ENCODE data around the gene TOX3. TPM values are rescaled to one million over a fixed set of nuclear protein-coding genes. Genes with fewer than 3 reads are reported as not detected.

TOX3 gene
- total and polyA plus RNA-seq, 2 experiments from 2014 or later = not detected

DNA sequence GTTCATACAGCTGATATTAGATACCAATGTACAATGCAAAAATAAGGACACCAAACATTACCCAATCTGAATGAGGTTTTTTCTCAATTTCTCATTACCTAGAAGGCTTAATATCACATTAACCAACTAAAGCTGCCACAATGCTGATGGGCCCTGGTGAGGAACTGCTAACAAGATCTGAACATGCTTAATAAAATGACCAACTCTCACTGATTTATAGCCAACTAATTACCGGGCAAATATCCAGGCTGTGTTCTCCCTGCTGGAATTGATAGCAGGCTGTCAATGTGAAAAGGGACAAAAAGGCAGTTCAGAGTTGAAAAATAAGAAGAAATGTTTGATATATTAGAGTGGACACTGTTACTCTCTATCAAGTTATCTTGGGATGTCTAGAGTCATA, 124.6 kb downstream of the TOX3 start:
- no peaks in the 10 kb centered on the region for H3K27me3 ChIP-seq (replicated peaks; ENCODE audit: insufficient read depth)
- in situ Hi-C loops (cut with MboI) = no loop called here
- TF ChIP-seq EZH2 (IDR thresholded peaks at IDR 0.05; ENCODE audit: insufficient read depth, poor library complexity, severe bottlenecking) (no peak), EZH2phosphoT487 (IDR thresholded peaks at IDR 0.05; ENCODE audit: insufficient read depth, low read depth) (no peak)
- H3K36me3 ChIP-seq (ENCODE audit: low read depth) = no peaks in the 10 kb centered on the region
- DNase-seq = no peak
- no peaks in the 10 kb centered on the region for H3K4me1 ChIP-seq (ENCODE audit: insufficient read depth)
- no peaks in the 10 kb centered on the region for H3F3A ChIP-seq (ENCODE audit: insufficient read depth)
- H3K79me2 ChIP-seq (ENCODE audit: insufficient read depth) = no peaks in the 10 kb centered on the region
- H3K9me2 ChIP-seq (ENCODE audit: insufficient read depth) = no peaks in the 10 kb centered on the region
- H4K20me1 ChIP-seq (ENCODE audit: insufficient read depth) = no peaks in the 10 kb centered on the region
- no peaks in the 10 kb centered on the region for H3K9me3 ChIP-seq (ENCODE audit: low read depth)
- H3K9ac ChIP-seq = no peak overlapping the region
- no peak overlapping the region for H3K4me2 ChIP-seq (ENCODE audit: unreplicated experiment)
- H3K27ac ChIP-seq = no peak overlapping the region
- no peak overlapping the region for H3K4me3 ChIP-seq
- WGBS, 2 experiments (ENCODE audit: low coverage in 1 of 2, low lambda C conversion rate in 2 of 2, missing lambda C conversion rate in 2 of 2) = 9 to 11% methylated on average over 1 of the region's 1 CpG
- H2AFZ ChIP-seq = no peak overlapping the region

DNA sequence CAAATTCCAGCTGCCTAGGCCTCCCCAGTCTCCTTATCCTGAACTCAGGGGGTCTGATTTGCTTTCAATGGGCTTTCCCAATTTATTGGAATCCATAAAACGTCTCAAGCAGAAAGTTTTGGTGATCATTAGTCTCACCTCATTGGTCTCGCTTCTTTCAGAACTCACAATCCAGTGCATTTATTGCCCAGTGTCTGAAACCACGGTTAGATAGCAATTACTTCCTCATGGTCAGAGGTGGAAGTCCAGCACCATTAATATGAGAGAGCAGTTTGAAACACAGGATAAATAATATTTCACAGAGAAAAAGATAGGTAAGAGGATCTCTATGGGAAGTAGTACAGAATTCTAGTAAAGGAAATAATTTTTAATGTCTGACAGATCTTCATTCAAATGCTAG, 128.7 kb downstream of the TOX3 start:
- H4K20me1 ChIP-seq (ENCODE audit: insufficient read depth) = no peaks in the 10 kb centered on the region
- in situ Hi-C loops (cut with MboI) = no loop called here
- no peak overlapping the region for H3K4me3 ChIP-seq
- H3K4me1 ChIP-seq (ENCODE audit: insufficient read depth) = no peaks in the 10 kb centered on the region
- no peaks in the 10 kb centered on the region for H3K79me2 ChIP-seq (ENCODE audit: insufficient read depth)
- no peak overlapping the region for H3K27ac ChIP-seq
- H3K9ac ChIP-seq = no peak overlapping the region
- H2AFZ ChIP-seq = no peak overlapping the region
- 8 to 11% methylated on average over 3 of the region's 3 CpGs for WGBS, 2 experiments (ENCODE audit: low coverage in 1 of 2, low lambda C conversion rate in 2 of 2, missing lambda C conversion rate in 2 of 2)
- H3K36me3 ChIP-seq (ENCODE audit: low read depth) = no peaks in the 10 kb centered on the region
- H3F3A ChIP-seq (ENCODE audit: insufficient read depth) = no peaks in the 10 kb centered on the region
- H3K9me2 ChIP-seq (ENCODE audit: insufficient read depth) = no peaks in the 10 kb centered on the region
- no peaks in the 10 kb centered on the region for H3K27me3 ChIP-seq (replicated peaks; ENCODE audit: insufficient read depth)
- H3K9me3 ChIP-seq (ENCODE audit: low read depth) = no peaks in the 10 kb centered on the region
- DNase-seq = no peak
- TF ChIP-seq EZH2 (IDR thresholded peaks at IDR 0.05; ENCODE audit: insufficient read depth, poor library complexity, severe bottlenecking) = no peak
- TF ChIP-seq EZH2phosphoT487 (IDR thresholded peaks at IDR 0.05; ENCODE audit: insufficient read depth, low read depth) = no peak
- H3K4me2 ChIP-seq (ENCODE audit: unreplicated experiment) = no peak overlapping the region

DNA sequence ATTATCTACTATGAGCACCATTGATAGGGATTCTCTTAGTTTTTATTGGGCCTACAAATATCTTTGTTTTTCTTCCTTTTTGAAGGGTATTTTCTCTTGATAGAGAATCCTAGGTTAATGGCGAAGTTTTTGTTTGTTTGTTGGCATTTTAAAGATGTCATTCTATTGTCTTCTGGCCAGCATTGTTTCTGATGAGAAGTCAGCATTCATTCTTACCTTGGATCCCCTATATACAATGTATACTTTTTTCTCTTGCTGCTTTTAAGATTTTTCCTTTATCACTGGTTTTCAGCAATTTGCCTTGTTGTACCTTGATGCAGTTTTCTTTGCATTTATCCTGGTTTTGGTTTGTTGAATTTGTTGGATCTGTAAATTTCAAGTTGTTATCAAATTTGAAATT, 130.1 kb downstream of the TOX3 start:
- Histone ChIP-seq H3K4me1 (ENCODE audit: insufficient read depth) (no peaks in the 10 kb centered on the region), H4K20me1 (ENCODE audit: insufficient read depth) (no peaks in the 10 kb centered on the region), H3K9me2 (ENCODE audit: insufficient read depth) (no peaks in the 10 kb centered on the region), H3K9ac (no peak overlapping the region), H3K36me3 (ENCODE audit: low read depth) (no peaks in the 10 kb centered on the region), H3K79me2 (ENCODE audit: insufficient read depth) (no peaks in the 10 kb centered on the region), H3K4me2 (ENCODE audit: unreplicated experiment) (no peak overlapping the region), H3F3A (ENCODE audit: insufficient read depth) (no peaks in the 10 kb centered on the region), H3K27ac (no peak overlapping the region), H3K27me3 (replicated peaks; ENCODE audit: insufficient read depth) (no peaks in the 10 kb centered on the region), H2AFZ (no peak overlapping the region), H3K4me3 (no peak overlapping the region), H3K9me3 (ENCODE audit: low read depth) (no peaks in the 10 kb centered on the region)
- 0% methylated on average over 1 of the region's 1 CpG for WGBS, 2 experiments (ENCODE audit: low coverage in 1 of 2, low lambda C conversion rate in 2 of 2, missing lambda C conversion rate in 2 of 2)
- TF ChIP-seq EZH2 (IDR thresholded peaks at IDR 0.05; ENCODE audit: insufficient read depth, poor library complexity, severe bottlenecking) (no peak), EZH2phosphoT487 (IDR thresholded peaks at IDR 0.05; ENCODE audit: insufficient read depth, low read depth) (no peak)
- no peak for DNase-seq
- in situ Hi-C loops (cut with MboI) = no loop called here

DNA sequence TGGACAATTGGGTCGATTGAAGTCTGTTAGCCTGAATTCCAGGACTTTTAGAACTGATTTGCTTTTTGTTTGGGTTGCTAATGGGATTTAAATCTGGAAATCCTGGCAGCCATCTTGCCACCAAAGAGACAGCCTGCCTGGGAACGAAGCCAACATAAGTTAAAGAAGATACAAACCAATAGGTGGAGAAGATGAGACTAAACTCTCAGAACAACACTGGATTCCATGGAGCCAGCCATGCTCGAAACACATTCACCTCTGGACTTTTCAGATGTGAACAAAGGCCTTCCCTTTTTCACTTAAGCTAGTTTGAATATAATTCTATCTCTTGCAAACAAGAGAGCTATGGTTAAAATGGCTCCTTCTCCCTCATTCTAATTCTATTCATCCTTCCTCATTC, 135.9 kb downstream of the TOX3 start:
- Histone ChIP-seq H3F3A (ENCODE audit: insufficient read depth) (no peaks in the 10 kb centered on the region), H3K36me3 (ENCODE audit: low read depth) (no peaks in the 10 kb centered on the region), H3K9me2 (ENCODE audit: insufficient read depth) (no peaks in the 10 kb centered on the region), H3K27ac (no peak overlapping the region), H4K20me1 (ENCODE audit: insufficient read depth) (no peaks in the 10 kb centered on the region), H3K9me3 (ENCODE audit: low read depth) (no peaks in the 10 kb centered on the region), H3K4me3 (no peak overlapping the region), H3K4me2 (ENCODE audit: unreplicated experiment) (no peak overlapping the region), H2AFZ (no peak overlapping the region), H3K79me2 (ENCODE audit: insufficient read depth) (no peaks in the 10 kb centered on the region), H3K27me3 (replicated peaks; ENCODE audit: insufficient read depth) (no peaks in the 10 kb centered on the region), H3K9ac (no peak overlapping the region), H3K4me1 (ENCODE audit: insufficient read depth) (no peaks in the 10 kb centered on the region)
- DNase-seq = no peak
- in situ Hi-C loops (cut with MboI) = no loop called here
- WGBS, 2 experiments (ENCODE audit: low coverage in 1 of 2, low lambda C conversion rate in 2 of 2, missing lambda C conversion rate in 2 of 2) = 6 to 7% methylated on average over 3 of the region's 3 CpGs
- no peak for TF ChIP-seq EZH2phosphoT487 (IDR thresholded peaks at IDR 0.05; ENCODE audit: insufficient read depth, low read depth)

DNA sequence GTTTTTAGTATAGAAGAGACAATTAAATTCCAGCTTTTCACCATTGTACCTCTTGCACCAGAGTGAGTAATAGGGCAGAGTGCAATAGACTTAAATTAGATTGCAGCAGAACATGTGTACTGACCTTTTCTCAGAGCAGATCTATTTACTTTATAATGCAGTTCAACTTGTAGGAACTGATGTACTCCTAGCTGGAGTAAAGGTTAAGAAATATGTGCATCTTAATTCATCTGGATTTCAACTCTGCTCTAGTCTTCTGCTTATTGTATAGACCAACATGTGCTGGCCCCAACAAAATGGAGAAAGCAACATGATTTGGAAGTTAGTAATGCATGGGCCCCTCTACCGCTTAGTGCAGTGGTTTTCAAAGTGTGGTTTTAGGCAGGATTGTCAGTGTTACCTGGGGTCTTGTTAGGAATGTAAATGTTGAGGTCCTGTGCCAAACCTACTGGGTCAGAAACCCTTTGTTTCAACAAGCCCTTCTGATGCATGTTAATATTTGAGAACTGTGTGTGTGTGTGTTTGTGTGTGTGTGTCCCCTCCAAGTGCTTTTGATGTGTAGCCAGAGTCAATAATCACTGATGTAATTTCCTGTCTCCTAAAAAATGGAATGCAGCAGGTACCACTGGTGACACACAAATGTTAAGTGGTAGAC, 138.6 kb downstream of the TOX3 start:
- Histone ChIP-seq H3K27me3 (replicated peaks; ENCODE audit: insufficient read depth) (no peaks in the 10 kb centered on the region), H3K9ac (no peak overlapping the region), H3K79me2 (ENCODE audit: insufficient read depth) (no peaks in the 10 kb centered on the region), H3K4me1 (ENCODE audit: insufficient read depth) (no peaks in the 10 kb centered on the region), H3K4me3 (no peak overlapping the region), H3K9me3 (ENCODE audit: low read depth) (no peaks in the 10 kb centered on the region), H3K27ac (no peak overlapping the region), H3K4me2 (ENCODE audit: unreplicated experiment) (no peak overlapping the region), H3K9me2 (ENCODE audit: insufficient read depth) (no peaks in the 10 kb centered on the region), H3K36me3 (ENCODE audit: low read depth) (no peaks in the 10 kb centered on the region), H4K20me1 (ENCODE audit: insufficient read depth) (no peaks in the 10 kb centered on the region), H3F3A (ENCODE audit: insufficient read depth) (no peaks in the 10 kb centered on the region), H2AFZ (no peak overlapping the region)
- TF ChIP-seq EZH2 (IDR thresholded peaks at IDR 0.05; ENCODE audit: insufficient read depth, poor library complexity, severe bottlenecking) (no peak), EZH2phosphoT487 (IDR thresholded peaks at IDR 0.05; ENCODE audit: insufficient read depth, low read depth) (no peak)
- WGBS, 2 experiments (ENCODE audit: low coverage in 1 of 2, low lambda C conversion rate in 2 of 2, missing lambda C conversion rate in 2 of 2) = 35 to 52% methylated on average over 1 of the region's 1 CpG
- DNase-seq = no peak
- in situ Hi-C loops (cut with MboI) = no loop called here
